HEK293 (cell line): Measurements from ENCODE around the gene NF2.

Experiments
- FEZF1 ChIP-seq: fragments of 450-650 bp; formaldehyde crosslinking; IDR thresholded peaks from 2 replicates; pipeline ENCODE4 v1.5.1; 2016; ENCODE audit warnings: missing biosample characterization, missing genetic modification characterization
- PRDM1 ChIP-seq: fragments of 450-650 bp; formaldehyde crosslinking; IDR thresholded peaks from 2 replicates; pipeline ENCODE4; 2016; ENCODE audit warnings: missing biosample characterization, missing genetic modification characterization
- YY1 ChIP-seq: fragments of 450-650 bp; formaldehyde crosslinking; IDR thresholded peaks from 2 replicates; pipeline ENCODE4 v1.5.1; 2018; ENCODE audit warnings: missing biosample characterization, missing genetic modification characterization
- ZNF133 ChIP-seq: fragments of 450-650 bp; formaldehyde crosslinking; IDR thresholded peaks from 2 replicates; pipeline ENCODE4 v1.5.1; 2016; ENCODE audit warnings: missing biosample characterization, missing genetic modification characterization
- ZNF266 ChIP-seq: fragments of 450-650 bp; formaldehyde crosslinking; IDR thresholded peaks from 2 replicates; pipeline ENCODE4 v1.5.1; 2016; ENCODE audit warnings: missing biosample characterization, missing genetic modification characterization, low read depth
- ZNF354C ChIP-seq: fragments of 450-650 bp; formaldehyde crosslinking; IDR thresholded peaks from 2 replicates; pipeline ENCODE4 v1.5.1; 2016; ENCODE audit warnings: missing biosample characterization, missing genetic modification characterization, low read depth, borderline replicate concordance
- ZNF423 ChIP-seq: fragments of 450-650 bp; formaldehyde crosslinking; IDR thresholded peaks from 2 replicates; pipeline ENCODE4 v1.5.1; 2016; ENCODE audit warnings: missing biosample characterization, missing genetic modification characterization
- ZNF426 ChIP-seq: fragments of 450-650 bp; formaldehyde crosslinking; IDR thresholded peaks from 2 replicates; pipeline ENCODE4 v1.5.1; 2017; ENCODE audit warnings: missing biosample characterization, missing genetic modification characterization, mild to moderate bottlenecking, inconsistent platforms, moderate library complexity
- ZNF529 ChIP-seq: fragments of 450-650 bp; formaldehyde crosslinking; IDR thresholded peaks from 2 replicates; pipeline ENCODE4 v1.5.1; 2017; ENCODE audit warnings: missing genetic modification characterization, missing biosample characterization; ENCODE audit not compliant: insufficient replicate concordance
- ZNF560 ChIP-seq: fragments of 450-650 bp; formaldehyde crosslinking; IDR thresholded peaks from 2 replicates; pipeline ENCODE4 v1.5.1; 2017; ENCODE audit warnings: missing biosample characterization, missing genetic modification characterization, borderline replicate concordance
- ZNF654 ChIP-seq: fragments of 450-650 bp; formaldehyde crosslinking; IDR thresholded peaks from 2 replicates; pipeline ENCODE4 v1.5.1; 2016; ENCODE audit warnings: low read depth, missing biosample characterization, missing genetic modification characterization
- ZNF677 ChIP-seq: fragments of 450-650 bp; IDR thresholded peaks from 2 replicates; pipeline ENCODE4 v1.5.0; 2018; ENCODE audit warnings: missing biosample characterization, mild to moderate bottlenecking, missing genetic modification characterization, moderate library complexity
- ZNF785 ChIP-seq: fragments of 450-650 bp; formaldehyde crosslinking; IDR thresholded peaks from 2 replicates; pipeline ENCODE4 v1.5.1; 2016; ENCODE audit warnings: missing biosample characterization, missing genetic modification characterization
- ZNF830 ChIP-seq: fragments of 450-650 bp; IDR thresholded peaks from 2 replicates; pipeline ENCODE4 v1.5.0; 2018; ENCODE audit warnings: missing biosample characterization, missing genetic modification characterization, low read depth, mild to moderate bottlenecking, moderate library complexity
- ZSCAN16 ChIP-seq: fragments of 450-650 bp; formaldehyde crosslinking; IDR thresholded peaks from 2 replicates; pipeline ENCODE4 v1.5.1; 2016; ENCODE audit warnings: missing biosample characterization, missing genetic modification characterization
- ZSCAN23 ChIP-seq: fragments of 450-650 bp; formaldehyde crosslinking; IDR thresholded peaks from 2 replicates; pipeline ENCODE4 v1.5.1; 2016; ENCODE audit warnings: missing biosample characterization, missing genetic modification characterization
- TF ChIP-seq, protein P1 (sequence below): fragments of 450-650 bp; formaldehyde crosslinking; conservative IDR thresholded peaks from 2 replicates; pipeline ENCODE4 v1.5.1; 2016; ENCODE audit warnings: low read depth, missing biosample characterization, missing genetic modification characterization
- TF ChIP-seq, protein P2 (sequence below): fragments of 450-650 bp; formaldehyde crosslinking; IDR thresholded peaks from 2 replicates; pipeline ENCODE4 v1.5.1; 2016; ENCODE audit warnings: missing biosample characterization, missing genetic modification characterization
- TF ChIP-seq, protein P3 (sequence below): fragments of 450-650 bp; formaldehyde crosslinking; IDR thresholded peaks from 2 replicates; pipeline ENCODE4 v1.5.1; 2017; ENCODE audit warnings: missing biosample characterization, missing genetic modification characterization
- TF ChIP-seq, protein P4 (sequence below): fragments of 450-650 bp; formaldehyde crosslinking; IDR thresholded peaks from 2 replicates; pipeline ENCODE4 v1.5.1; 2016; ENCODE audit warnings: missing biosample characterization, missing genetic modification characterization
- TF ChIP-seq, protein P5 (sequence below): fragments of 450-650 bp; formaldehyde crosslinking; IDR thresholded peaks from 2 replicates; pipeline ENCODE4 v1.5.1; 2016; ENCODE audit warnings: missing biosample characterization, missing genetic modification characterization
- TF ChIP-seq, protein P6 (sequence below): fragments of 450-650 bp; formaldehyde crosslinking; IDR thresholded peaks from 2 replicates; pipeline ENCODE4 v1.5.1; 2016; ENCODE audit warnings: missing biosample characterization, missing genetic modification characterization, borderline replicate concordance

NF2 gene

DNA sequence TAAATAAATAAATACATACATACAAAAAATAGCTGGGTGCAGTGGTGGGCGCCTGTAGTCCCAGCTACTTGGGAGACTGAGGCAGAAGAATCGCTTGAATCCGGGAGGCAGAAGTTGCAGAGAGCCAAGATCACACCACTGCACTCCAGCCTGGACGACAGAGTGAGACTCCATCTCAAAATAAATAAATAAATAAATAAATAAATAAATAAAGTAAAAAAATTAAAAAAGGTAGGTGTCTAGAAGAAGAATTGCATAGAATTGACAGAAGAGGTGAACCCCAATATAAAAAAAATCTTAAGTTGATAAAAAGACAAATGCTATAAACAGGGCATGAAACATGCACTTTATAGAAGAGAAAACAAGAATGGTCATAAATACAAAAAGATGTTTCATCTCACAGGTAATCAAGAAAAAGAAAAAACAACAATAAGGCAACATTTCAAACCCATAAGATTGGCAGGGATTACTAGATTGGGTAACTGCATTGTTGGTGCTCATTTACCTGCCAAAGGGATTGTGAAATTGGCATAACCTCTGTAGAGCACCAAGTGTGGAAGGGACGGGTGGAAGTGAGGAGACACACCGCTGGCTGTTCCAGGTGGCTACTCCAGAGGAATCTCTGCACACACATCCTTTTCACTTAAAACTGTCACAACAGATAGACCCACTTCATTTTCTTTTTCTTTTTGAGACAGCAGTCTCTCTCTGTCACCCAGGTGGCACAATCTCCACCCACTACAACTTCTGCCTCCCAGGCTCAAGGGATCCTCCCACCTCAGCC, 44.7 kb downstream of the NF2 start (continued):
- TF ChIP-seq, protein P1, sequence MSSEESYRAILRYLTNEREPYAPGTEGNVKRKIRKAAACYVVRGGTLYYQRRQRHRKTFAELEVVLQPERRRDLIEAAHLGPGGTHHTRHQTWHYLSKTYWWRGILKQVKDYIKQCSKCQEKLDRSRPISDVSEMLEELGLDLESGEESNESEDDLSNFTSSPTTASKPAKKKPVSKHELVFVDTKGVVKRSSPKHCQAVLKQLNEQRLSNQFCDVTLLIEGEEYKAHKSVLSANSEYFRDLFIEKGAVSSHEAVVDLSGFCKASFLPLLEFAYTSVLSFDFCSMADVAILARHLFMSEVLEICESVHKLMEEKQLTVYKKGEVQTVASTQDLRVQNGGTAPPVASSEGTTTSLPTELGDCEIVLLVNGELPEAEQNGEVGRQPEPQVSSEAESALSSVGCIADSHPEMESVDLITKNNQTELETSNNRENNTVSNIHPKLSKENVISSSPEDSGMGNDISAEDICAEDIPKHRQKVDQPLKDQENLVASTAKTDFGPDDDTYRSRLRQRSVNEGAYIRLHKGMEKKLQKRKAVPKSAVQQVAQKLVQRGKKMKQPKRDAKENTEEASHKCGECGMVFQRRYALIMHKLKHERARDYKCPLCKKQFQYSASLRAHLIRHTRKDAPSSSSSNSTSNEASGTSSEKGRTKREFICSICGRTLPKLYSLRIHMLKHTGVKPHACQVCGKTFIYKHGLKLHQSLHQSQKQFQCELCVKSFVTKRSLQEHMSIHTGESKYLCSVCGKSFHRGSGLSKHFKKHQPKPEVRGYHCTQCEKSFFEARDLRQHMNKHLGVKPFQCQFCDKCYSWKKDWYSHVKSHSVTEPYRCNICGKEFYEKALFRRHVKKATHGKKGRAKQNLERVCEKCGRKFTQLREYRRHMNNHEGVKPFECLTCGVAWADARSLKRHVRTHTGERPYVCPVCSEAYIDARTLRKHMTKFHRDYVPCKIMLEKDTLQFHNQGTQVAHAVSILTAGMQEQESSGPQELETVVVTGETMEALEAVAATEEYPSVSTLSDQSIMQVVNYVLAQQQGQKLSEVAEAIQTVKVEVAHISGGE (tag by site-specific recombination), result peak; percentile 64
- TF ChIP-seq, protein P2, sequence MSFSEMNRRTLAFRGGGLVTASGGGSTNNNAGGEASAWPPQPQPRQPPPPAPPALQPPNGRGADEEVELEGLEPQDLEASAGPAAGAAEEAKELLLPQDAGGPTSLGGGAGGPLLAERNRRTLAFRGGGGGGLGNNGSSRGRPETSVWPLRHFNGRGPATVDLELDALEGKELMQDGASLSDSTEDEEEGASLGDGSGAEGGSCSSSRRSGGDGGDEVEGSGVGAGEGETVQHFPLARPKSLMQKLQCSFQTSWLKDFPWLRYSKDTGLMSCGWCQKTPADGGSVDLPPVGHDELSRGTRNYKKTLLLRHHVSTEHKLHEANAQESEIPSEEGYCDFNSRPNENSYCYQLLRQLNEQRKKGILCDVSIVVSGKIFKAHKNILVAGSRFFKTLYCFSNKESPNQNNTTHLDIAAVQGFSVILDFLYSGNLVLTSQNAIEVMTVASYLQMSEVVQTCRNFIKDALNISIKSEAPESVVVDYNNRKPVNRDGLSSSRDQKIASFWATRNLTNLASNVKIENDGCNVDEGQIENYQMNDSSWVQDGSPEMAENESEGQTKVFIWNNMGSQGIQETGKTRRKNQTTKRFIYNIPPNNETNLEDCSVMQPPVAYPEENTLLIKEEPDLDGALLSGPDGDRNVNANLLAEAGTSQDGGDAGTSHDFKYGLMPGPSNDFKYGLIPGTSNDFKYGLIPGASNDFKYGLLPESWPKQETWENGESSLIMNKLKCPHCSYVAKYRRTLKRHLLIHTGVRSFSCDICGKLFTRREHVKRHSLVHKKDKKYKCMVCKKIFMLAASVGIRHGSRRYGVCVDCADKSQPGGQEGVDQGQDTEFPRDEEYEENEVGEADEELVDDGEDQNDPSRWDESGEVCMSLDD, result no peak
- TF ChIP-seq ZNF677 (tag by site-specific recombination) (no peak), ZNF785 (tag by site-specific recombination) (no peak), ZSCAN23 (tag by site-specific recombination) (0 out of 2 replicates have a peak, but pooled peaks have one; percentile 57), ZNF266 (peak; percentile 54; the same call in 1 of the 2 replicates), ZNF529 (tag by site-specific recombination) (peak; percentile 18), ZNF830 (tag by site-specific recombination) (no peak), ZSCAN16 (no peak), ZNF423 (tag by site-specific recombination) (no peak), ZNF354C (0 out of 2 replicates have a peak, but pooled peaks have one; percentile 44), ZNF560 (tag by site-specific recombination) (0 out of 2 replicates have a peak, but pooled peaks have one; percentile 30), ZNF426 (peak; percentile 73), PRDM1 (tag by site-specific recombination) (no peak), ZNF133 (no peak), YY1 (tag by site-specific recombination) (no peak), ZNF654 (tag by site-specific recombination) (peak; percentile 49), FEZF1 (tag by site-specific recombination) (peak; percentile 41)
- TF ChIP-seq, protein P3, sequence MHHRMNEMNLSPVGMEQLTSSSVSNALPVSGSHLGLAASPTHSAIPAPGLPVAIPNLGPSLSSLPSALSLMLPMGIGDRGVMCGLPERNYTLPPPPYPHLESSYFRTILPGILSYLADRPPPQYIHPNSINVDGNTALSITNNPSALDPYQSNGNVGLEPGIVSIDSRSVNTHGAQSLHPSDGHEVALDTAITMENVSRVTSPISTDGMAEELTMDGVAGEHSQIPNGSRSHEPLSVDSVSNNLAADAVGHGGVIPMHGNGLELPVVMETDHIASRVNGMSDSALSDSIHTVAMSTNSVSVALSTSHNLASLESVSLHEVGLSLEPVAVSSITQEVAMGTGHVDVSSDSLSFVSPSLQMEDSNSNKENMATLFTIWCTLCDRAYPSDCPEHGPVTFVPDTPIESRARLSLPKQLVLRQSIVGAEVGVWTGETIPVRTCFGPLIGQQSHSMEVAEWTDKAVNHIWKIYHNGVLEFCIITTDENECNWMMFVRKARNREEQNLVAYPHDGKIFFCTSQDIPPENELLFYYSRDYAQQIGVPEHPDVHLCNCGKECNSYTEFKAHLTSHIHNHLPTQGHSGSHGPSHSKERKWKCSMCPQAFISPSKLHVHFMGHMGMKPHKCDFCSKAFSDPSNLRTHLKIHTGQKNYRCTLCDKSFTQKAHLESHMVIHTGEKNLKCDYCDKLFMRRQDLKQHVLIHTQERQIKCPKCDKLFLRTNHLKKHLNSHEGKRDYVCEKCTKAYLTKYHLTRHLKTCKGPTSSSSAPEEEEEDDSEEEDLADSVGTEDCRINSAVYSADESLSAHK (tag by site-specific recombination), result no peak
- TF ChIP-seq, protein P4, sequence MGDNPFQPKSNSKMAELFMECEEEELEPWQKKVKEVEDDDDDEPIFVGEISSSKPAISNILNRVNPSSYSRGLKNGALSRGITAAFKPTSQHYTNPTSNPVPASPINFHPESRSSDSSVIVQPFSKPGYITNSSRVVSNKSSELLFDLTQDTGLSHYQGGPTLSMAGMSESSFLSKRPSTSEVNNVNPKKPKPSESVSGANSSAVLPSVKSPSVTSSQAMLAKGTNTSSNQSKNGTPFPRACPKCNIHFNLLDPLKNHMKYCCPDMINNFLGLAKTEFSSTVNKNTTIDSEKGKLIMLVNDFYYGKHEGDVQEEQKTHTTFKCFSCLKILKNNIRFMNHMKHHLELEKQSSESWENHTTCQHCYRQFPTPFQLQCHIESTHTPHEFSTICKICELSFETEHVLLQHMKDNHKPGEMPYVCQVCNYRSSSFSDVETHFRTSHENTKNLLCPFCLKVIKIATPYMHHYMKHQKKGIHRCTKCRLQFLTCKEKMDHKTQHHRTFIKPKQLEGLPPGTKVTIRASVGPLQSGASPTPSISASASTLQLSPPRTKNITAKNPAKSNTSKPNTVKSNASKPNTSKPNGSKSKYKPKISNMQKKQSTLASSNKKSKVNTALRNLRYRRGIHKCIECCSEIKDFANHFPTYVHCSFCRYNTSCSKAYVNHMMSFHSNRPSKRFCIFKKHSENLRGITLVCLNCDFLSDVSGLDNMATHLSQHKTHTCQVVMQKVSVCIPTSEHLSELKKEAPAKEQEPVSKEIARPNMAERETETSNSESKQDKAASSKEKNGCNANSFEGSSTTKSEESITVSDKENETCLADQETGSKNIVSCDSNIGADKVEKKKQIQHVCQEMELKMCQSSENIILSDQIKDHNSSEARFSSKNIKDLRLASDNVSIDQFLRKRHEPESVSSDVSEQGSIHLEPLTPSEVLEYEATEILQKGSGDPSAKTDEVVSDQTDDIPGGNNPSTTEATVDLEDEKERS, result no peak
- TF ChIP-seq, protein P5, sequence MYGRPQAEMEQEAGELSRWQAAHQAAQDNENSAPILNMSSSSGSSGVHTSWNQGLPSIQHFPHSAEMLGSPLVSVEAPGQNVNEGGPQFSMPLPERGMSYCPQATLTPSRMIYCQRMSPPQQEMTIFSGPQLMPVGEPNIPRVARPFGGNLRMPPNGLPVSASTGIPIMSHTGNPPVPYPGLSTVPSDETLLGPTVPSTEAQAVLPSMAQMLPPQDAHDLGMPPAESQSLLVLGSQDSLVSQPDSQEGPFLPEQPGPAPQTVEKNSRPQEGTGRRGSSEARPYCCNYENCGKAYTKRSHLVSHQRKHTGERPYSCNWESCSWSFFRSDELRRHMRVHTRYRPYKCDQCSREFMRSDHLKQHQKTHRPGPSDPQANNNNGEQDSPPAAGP (tag by site-specific recombination), result no peak
- TF ChIP-seq, protein P6, sequence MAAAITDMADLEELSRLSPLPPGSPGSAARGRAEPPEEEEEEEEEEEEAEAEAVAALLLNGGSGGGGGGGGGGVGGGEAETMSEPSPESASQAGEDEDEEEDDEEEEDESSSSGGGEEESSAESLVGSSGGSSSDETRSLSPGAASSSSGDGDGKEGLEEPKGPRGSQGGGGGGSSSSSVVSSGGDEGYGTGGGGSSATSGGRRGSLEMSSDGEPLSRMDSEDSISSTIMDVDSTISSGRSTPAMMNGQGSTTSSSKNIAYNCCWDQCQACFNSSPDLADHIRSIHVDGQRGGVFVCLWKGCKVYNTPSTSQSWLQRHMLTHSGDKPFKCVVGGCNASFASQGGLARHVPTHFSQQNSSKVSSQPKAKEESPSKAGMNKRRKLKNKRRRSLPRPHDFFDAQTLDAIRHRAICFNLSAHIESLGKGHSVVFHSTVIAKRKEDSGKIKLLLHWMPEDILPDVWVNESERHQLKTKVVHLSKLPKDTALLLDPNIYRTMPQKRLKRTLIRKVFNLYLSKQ (tag by site-specific recombination), result 0 out of 2 replicates have a peak, but pooled peaks have one; percentile 41
